GM12875 (cell line): ENCODE data around the gene TSPAN14.
"Not testable (repeated sequence)": the region's sequence is repeated elsewhere in the genome, so short reads cannot be mapped to it uniquely, and the experiment has no call there.

Source experiments
- H3K4me3 ChIP-seq: one replicate; pipeline ENCODE4 v1.5.1; 2011; ENCODE audit warnings: low read depth, low read length, control low read depth
- CTCF ChIP-seq: IDR thresholded peaks from 2 replicates; pipeline ENCODE4 v1.5.1; 2011; ENCODE audit warnings: low read depth, mild to moderate bottlenecking, control low read depth, inconsistent platforms, low read length, moderate library complexity, borderline replicate concordance; ENCODE audit not compliant: insufficient read depth

TSPAN14 gene

GRCh38 chr10:80476685-80477084 lies 22.6 kb downstream of the TSPAN14 start:
- H3K4me3 ChIP-seq: no peak overlapping the region

GRCh38 chr10:80477813-80478212 lies 23.7 kb downstream of the TSPAN14 start:
- no peak for TF ChIP-seq CTCF
- no peak overlapping the region for H3K4me3 ChIP-seq

More at GRCh38 chr10:80476685-80477084, 22.6 kb downstream of the TSPAN14 start:
- no peak for TF ChIP-seq CTCF

GRCh38 chr10:80480373-80480772 lies 26.3 kb downstream of the TSPAN14 start:
- H3K4me3 ChIP-seq: not testable (repeated sequence)

GRCh38 chr10:80480852-80481251 lies 26.7 kb downstream of the TSPAN14 start:
- TF ChIP-seq CTCF: no peak
- H3K4me3 ChIP-seq: no peak overlapping the region

- no peak overlapping the region for H3K4me3 ChIP-seq
- no peak for TF ChIP-seq CTCF
Observed at GRCh38 chr10:80484243-80484642, 30.1 kb downstream of the TSPAN14 start.

- no peak for TF ChIP-seq CTCF
- H3K4me3 ChIP-seq: no peak overlapping the region
Observed at GRCh38 chr10:80484676-80485075, 30.6 kb downstream of the TSPAN14 start.

- TF ChIP-seq CTCF: no peak
Observed at GRCh38 chr10:80485076-80485945, 31.2 kb downstream of the TSPAN14 start.

More at GRCh38 chr10:80485076-80485945, 31.2 kb downstream of the TSPAN14 start:
- no peak overlapping the region for H3K4me3 ChIP-seq
